SKM-1 (cell line): Measurements from ENCODE around the gene ATG2A.

Experiments
- DNase-seq: peaks from one replicate; lab custom pipeline; 2025; ENCODE audit not compliant: unreplicated experiment; lab: John Stamatoyannopoulos, UW

ATG2A gene

DNA sequence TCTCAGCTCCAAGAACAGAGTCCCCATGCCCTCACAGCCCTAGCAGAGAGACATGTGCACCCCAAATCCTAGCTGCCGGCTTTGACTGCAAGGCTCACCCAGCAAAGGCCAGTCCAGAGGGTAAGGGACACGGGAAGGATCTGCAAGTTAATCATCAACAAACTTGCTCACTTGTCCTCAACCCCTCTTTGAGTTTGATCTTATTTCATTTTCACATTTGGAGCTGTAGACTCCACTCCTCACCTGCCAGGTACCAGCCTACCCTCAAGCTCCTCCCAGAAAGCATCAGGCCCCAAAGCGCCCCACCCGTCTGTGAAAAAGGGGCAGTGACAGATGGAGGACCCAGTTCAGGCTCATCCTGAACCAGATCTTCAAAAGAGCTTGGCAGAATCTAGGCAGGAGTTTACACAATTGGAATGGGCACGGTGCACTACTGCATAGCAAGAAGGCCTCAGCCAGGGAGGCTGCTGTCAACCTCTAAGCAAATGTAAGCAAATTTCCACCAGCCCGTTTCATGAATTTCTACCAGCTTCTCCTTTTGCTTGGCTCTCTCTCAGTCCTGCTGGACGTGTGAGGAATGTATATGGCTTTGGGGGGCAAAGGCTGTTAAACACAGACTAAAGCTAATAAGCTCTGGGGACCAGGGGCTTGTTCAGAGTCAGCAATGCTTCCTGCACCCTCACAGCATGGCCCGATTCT, 44.1 kb downstream of the ATG2A start:
- no peak for DNase-seq

DNA sequence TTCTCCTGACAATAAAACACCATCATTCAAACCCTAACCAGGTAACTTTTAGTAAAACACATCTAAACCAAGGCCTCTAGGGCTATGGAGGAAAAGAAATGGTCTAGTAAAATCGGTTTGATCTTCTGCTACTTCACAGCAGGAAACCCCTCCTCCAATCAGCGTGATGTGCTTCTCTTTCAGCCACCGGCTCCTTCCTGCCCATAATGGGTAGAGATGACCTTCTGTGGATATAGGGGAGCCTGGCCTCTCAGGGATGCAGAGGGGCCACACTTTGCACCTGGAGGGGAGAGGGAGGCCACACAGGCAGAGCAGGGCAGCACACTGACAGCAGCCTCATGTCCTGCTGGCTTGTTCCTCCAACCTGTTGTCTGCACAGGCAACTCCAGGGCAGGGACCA, 45.5 kb downstream of the ATG2A start:
- DNase-seq, result no peak

DNA sequence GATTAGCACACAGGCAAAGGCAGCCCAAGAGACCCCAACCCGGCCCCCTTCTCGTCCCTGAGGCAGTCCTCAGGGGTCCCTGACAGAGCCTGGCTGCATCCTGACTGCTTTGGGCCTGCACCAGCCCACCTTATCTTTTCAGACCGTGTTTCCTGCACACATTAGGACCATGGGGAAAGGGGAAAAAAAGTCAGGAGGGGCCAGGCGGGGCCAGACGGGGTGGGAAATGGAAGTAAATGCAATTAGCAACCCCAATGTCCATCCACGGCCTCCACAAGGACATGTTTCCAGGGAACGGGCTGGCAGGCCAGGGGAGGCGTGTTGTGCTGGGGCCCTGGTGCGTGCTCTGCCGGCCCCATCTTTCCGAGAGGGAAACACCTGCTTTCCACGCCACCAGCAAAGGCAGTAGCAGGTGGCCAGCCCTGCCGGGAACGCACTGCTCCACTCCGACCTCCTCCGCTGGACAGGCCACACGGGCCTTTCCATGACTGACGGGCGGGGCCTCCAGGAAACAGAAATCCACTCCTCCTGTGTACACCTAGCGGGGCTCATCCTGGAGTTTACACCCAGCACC, 46.0 kb downstream of the ATG2A start:
- no peak for DNase-seq

DNA sequence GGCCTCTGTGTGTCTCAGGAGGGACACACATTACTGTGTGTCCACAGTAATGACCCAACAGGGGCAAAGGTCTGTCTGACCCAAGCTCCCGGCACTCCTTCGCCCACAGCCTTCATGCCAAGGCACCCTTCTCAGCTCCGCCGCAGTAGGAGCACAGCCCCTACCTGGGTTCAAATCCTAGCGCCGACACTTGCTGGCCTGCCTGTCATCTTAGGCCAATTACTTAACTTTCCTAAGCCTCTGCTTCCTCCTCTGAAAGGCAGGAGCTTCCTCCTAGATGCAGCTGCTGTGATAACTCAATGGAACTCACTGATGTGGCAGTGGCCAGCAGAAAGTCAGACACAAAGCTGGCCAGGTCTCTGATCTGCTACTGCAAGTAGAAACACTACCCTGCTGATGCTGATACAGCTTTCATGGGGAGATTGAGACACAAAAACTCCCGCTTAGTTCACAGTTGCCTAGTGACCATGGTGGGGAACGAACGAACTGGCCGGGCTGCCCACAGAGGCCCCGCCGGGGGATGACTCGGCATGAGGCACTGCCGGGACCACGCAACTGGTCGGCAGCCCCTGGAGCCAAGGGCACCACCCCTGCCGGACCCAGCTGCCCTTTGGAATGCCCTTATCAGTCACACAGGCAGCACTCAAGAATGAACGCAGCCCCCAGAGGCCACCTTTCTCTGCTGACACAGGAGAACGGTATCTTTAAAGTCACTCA, 46.7 kb downstream of the ATG2A start:
- peak; percentile 50 for DNase-seq

DNA sequence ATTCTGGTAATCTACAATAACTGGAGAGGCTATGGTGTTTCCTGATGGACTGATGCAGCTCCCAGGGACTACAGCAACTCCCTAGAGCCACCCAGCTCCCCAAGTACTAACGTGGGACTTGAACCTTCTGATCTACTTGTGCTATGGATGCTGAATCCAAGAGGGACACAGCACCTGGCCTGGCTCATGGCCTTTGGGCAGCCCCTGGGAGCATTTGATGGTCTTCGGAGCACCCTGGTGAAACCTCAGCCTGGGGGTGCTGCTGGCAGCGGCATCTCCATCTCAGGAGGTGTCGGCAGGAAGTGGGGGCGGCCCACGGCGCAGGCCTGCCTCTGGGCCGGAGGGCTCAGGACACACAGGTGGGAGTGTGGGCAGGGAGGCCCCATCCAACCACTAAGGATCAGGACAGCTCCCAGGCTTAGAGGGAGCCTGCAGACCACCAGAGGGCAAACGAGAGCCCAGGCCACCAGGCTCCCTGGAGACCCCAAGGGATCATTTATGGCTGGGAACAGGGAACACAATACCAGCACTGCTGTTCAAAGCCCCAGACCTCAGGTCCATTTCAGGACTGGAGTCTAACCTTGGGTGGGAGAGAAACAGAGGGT, 47.3 kb downstream of the ATG2A start:
- DNase-seq, result no peak

DNA sequence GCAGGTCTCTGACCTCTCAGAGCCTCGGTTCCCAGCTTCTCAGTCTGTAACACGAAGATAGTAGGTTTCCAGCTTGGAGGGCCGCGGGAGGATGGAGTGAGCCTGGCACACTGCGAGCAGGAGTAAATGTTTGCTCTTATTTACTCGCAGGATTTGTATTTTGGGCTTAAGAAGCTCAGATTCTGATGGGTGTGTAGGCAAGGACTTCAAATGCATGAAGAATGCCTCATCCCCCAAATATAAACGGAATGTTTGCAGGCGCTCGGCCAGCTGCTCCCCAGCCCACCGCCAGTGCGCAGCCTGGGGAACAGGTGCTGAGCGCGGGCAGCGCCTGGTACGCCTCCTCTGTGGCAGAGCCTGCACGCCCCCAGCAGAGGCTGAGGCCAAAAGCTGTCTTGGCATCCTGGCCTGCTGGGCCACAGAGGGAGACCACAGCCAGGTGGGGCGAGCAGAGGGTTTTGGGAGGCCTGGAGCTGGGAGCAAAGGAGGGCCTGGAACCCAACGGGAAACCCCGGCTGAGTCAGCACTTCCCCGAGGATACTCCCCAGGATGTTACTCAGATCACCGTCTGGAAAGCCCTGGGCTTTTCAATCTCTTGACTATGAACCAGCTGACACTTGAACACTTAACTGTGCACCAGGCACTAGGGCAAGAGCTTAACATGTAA, 48.0 kb downstream of the ATG2A start:
- DNase-seq, result no peak

DNA sequence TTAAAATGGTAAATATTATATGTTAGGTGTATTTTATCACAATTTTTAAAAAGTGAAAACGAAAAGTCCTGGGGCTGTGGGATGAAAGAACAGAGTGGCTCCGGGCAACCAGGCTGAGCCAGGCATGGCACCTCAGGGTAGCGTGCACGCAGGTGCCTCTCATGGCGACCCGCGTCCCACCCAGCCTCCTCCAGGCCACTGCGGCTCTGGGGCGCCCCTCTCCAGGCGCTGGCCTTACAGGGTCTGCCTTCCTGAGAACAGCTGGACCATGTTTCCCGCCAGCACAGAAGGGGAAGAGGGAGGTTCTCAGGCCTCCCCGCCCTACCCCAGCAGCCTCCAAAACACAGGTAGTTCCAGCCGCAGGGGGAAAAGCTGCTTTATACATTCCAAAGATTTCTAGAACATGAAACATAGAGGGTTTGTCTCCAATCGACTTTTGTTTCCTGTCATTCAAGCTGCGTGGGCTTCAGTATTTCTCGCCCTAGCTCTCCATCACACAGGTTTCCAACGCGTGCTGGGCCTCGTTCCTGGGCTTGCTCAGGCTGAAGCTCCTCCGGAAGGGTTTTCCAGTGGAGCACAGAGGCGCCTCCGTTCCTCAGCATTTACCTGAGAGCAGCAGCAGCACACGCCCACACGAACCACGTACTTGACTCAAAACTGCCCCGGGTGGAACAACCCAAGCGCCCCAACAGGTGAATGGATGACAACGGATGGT, 49.1 kb downstream of the ATG2A start:
- DNase-seq, result no peak

DNA sequence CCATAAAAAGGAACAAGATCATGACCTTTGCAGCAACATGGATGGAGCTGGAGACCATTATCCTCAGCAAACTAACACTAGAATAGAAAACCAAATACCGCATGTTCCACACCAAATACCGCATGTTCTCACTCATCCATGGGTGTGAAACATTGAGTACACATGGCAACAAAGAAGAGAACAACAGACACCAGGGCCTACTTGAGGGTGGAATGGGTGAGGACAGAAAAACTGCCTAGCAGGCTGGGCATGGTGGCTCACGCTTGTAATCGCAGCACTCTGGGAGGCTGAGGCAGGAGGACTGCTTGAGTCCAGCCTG, 50.9 kb downstream of the ATG2A start:
- DNase-seq, result no peak

DNA sequence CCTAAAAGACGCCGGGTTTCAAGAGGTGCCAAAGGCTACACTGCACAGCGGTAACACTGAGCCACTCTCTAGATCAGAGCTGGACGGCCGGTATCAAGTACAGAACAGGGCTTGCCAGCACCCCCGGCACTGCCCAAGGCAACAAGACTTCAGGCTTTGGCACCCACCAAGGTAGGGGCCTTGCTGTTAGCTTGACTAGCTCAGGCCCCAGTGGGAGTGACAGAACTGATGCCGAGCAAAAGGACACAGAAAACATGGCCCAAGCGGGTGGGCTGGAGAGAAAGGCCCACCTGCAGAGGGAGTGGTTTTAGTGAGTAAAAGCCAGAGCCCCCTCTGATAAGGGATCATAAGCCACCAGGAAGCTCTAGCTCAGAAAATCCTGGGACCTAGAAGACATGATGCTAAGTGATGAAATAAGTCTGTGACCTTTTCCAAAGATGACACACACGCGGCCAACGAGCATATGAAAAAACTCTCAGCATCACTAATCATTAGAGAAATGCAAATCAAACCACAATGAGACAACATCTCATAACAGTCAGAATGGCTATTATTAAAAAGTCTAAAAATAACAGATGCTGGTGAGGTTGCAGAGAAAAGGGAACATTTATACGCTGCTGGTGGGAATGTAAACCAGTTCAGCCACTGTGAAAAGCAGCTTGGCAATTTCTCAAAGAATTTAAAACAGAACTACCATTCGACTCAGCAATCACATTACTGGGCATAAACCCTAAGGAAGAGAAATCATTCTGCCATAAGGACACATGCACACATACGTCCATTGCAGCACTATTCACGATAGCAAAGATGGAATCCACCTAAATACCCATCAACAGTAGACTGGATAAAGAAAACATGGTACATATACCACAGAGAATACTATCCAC, 51.5 kb downstream of the ATG2A start:
- no peak for DNase-seq

DNA sequence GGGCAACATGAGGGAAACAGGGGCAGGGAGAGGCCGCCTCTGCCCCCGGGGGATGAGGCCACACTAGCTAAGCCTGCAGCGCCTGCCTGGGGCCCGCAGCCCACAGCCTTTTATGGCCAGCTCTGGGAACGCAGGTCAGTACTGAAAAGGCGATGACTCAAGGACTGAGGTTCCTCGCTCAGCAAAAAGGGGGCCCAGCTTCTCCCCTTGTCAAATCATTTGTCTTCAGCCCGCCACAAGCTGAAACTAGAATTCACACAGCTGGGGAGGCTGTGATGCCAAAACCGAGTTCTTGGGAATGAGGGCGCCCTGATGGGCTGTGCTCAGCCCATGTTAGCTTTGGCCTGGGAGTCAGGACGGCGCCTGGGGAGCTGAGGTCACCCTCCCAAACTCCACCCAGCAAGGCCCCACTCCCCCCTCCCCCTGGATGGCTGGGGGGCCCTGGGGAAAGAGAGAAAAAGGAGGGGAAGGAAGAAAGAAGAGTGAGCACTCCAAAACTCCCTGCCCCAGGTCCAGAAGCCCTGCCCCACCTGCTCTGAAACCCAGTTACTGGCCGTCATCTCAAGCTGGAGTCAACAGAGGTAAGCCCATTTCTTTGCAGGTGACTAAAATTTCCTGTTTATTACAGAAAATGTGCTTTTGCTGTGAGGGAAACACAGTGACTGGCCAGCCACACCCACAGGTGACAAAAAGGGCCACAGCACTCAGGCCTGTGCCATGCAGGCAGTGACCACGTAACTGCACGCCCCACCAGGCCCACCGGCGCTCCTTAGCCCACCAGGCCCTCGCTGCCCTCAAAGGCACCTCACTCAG, 52.3 kb downstream of the ATG2A start:
- no peak for DNase-seq

DNA sequence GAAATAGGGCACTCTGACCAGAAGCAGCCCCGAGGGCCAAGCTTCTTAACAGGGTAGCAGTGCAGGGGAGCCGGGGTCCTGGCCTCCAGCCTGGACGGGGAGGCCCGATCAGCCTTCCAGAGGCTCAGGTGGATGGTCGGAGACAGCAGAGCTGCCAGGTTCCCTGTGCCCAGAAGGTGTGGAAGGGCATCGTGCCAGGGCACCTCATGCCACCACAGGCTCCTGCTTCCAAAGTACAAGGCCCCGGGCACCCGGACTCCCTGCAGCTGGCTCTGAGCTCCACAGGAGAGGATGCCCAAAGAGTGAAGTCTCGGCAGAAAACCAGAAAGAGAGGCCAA, 52.9 kb downstream of the ATG2A start:
- no peak for DNase-seq

DNA sequence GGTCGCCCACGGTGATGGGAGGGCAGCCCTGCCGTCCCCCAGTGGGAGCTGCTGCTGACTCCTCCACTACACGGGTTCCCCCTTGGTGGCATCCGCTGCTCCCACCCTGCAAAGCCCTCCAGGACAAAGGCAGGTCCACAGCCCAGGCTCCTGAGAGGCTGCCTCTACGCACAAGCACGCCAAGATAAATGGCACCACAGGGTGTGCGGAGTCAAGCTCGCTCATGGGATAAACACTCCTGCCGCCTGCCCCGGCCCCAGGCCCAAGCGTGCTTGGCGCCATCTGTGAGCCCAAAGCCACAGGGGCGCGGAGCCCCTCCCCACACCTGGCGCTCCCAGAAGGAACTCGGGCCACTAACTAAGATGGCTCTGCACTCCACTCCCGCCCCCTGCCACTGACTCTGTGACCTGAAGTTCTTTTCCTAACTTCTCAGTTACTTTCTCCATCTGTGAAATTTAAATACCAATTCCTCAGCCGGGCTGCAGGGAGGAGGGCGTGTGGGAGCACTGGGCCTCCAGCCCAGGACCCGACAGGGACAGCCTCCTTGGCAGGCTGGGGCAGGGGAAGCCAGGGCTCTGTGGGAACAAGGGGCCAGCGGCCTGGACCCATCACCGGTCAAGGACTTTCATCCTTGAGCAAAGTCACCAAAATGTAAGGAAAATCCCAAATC, 53.5 kb downstream of the ATG2A start:
- DNase-seq, result no peak

DNA sequence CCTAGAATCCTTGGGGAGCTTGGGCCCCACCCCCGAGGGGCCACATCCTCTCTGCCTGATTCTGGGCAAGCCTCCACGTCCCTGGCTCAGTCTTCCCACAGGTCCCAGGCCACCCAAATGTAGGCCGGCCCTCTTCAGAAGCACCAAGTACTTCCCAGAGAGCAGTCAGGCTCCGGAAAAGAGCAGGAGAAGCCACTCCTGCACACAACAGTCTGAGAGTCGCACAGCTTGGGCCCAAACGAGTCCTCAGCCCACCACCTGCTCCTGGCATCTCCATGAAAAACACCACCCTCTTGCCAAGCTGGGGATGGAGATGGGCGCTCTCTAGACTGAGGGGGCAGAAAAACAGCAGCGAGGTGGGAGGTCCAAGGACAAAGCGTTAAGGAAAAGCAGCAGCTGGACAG, 54.0 kb downstream of the ATG2A start:
- no peak for DNase-seq

DNA sequence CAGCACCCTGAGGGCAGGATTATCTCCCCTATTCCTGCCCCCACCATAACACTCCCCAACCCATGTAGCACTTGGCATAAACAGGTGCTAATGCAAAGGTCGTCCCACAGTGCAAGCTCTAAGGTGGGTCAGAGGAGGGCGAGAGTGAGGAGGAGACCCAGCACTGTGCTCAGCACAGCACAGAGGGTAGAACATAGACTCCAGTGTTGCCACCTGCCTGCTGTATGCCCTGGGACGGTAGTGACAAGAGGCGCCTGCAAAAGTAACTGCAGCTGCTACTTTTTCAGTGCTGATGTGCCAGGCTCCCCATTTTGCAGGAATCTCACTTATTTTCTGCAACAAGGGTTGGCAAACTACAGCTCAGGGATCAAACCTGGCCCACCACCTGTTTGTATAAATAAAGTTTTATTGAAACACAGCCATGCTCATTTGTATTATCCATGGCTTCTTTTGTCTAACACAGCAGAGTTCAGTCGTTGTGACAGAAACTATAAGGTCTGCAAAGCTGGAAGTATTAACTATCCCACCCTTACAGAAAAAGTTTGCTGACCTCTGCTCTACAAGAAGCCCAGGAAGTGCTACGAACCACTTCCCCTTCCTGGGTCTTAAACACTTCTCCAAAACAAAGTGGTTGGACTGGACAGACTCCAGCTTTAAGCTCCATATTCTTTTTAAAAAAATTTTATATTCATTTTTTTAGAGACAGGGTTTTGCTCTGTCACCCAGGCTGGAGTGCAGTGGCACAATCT, 55.6 kb downstream of the ATG2A start:
- DNase-seq, result peak; percentile 70

DNA sequence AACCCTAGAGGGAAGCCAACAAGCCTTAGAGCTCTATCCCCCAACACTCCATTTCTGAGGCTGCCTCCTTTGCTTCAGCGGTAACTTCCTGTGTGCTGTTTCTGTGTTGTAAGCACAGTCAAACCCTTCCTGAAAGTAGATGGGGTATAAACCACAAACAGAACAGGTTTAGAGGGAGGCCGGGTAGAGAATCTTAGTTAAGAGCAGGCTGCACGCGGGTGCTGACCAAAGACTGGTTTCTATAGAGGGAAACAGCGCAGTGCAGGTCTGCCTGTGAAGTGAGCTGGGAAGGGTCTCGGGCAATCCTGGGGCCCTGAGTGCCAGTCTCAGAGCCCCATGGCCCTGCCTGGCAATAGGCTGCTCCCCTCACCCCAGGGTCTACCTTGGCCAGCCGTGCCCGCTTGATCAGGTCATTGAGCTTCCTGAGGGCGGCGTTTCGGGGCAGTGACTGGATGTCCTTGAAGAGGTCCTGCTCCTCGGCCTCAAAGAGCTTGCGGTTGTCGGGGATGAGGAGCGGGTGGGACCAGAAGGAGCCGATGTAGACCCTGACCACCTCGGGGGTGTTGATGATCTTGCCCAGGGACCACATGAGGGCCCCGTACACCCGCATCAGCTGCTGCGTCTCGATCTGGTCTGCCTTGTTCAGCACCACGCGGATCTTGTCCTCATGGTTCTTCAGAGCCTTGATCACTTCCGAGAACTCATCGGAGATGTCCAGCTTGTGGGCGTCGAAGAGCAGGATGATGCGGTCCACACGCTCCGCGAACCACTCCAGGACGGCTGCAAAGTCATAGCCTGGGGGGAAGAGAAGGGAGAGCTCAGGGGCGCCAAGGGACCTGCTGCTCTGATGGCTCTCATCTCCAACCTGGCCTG, 57.2 kb downstream of the ATG2A start:
- DNase-seq, result peak; percentile 88

DNA sequence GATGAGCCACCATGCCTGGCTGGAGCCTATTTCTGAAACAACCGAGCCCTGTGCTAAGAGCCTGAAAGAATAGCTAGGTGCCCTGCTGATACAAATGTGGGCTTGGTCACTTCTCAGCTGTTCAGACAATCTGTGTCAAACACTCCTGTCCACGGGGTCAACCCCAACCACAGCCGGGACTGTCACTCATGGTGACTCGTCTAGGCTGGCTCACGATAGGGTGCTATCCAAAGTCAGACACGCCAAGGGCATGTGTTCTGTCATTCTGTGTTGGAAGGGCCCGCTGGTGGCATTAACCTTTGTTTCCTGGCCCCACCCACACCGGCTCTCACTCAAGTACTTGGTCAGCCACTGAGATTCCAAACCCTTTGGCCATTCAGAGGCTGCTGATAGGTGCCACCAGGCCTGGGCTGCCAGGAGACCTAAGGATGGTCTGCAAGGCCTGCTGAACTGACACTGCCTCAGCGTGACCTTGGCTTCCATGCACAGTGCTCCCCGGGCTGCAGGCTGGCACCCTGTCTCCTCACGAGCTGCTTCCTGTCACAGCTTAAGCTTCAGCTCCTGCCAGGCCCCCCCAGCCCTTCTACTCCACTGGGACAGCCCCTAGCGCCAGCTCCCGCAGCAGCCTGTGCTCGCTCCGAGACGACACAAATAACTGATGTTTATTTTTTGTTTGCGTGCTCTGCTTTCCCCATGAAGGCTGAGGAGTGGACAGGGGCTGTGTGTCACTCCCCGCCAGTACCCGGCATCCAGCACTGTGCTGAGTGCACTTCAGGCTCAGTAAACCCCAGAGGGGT, 58.3 kb downstream of the ATG2A start:
- no peak for DNase-seq
